Measurements from ENCODE around the gene SORD.
"Not testable (repeated sequence)": the region's sequence is repeated elsewhere in the genome, so short reads cannot be mapped to it uniquely, and the experiment has no call there.

Gene SORD

GRCh38 chr15:45023659-45024225 is 747 bp downstream of the SORD start:
- FAIRE-seq (peak; percentile 79), DNase-seq (ENCODE audit: insufficient read length, low spot score) (no peak)

- not testable (repeated sequence) for DNase-seq (ENCODE audit: insufficient read length, low spot score); FAIRE-seq
Measured at GRCh38 chr15:45024649-45025048, 1.7 kb downstream of the SORD start.

GRCh38 chr15:45025627-45026026 is 2.6 kb downstream of the SORD start:
- FAIRE-seq: peak; percentile 72
- DNase-seq (ENCODE audit: insufficient read length, low spot score): not testable (repeated sequence)

GRCh38 chr15:45026651-45027190 is 3.7 kb downstream of the SORD start:
- no peak for FAIRE-seq
- no peak for DNase-seq (ENCODE audit: insufficient read length, low spot score)

GRCh38 chr15:45027220-45027619 is 4.2 kb downstream of the SORD start:
- no peak for DNase-seq (ENCODE audit: insufficient read length, low spot score)
- FAIRE-seq: peak; percentile 14

GRCh38 chr15:45030743-45031142 is 7.7 kb downstream of the SORD start:
- DNase-seq (ENCODE audit: insufficient read length, low spot score) (no peak), FAIRE-seq (peak; percentile 14)

GRCh38 chr15:45031522-45032028 is 8.6 kb downstream of the SORD start:
- peak; percentile 31 for FAIRE-seq
- not testable (repeated sequence) for DNase-seq (ENCODE audit: insufficient read length, low spot score)

GRCh38 chr15:45032501-45032900 is 9.5 kb downstream of the SORD start:
- FAIRE-seq; DNase-seq (ENCODE audit: insufficient read length, low spot score): not testable (repeated sequence)

- not testable (repeated sequence) for FAIRE-seq; DNase-seq (ENCODE audit: insufficient read length, low spot score)
Measured at GRCh38 chr15:45034087-45034486, 11.1 kb downstream of the SORD start.

- not testable (repeated sequence) for DNase-seq (ENCODE audit: insufficient read length, low spot score); FAIRE-seq
Measured at GRCh38 chr15:45034600-45035375, 11.8 kb downstream of the SORD start.

- FAIRE-seq: peak; percentile 37
Measured at GRCh38 chr15:45036812-45037781, 14.1 kb downstream of the SORD start.

GRCh38 chr15:45037936-45038335 is 14.9 kb downstream of the SORD start:
- FAIRE-seq (no peak), DNase-seq (ENCODE audit: insufficient read length, low spot score) (no peak)

More at GRCh38 chr15:45036812-45037781, 14.1 kb downstream of the SORD start:
- DNase-seq (ENCODE audit: insufficient read length, low spot score): peak; percentile 52

GRCh38 chr15:45040396-45040795 is 17.4 kb downstream of the SORD start:
- not testable (repeated sequence) for DNase-seq (ENCODE audit: insufficient read length, low spot score); FAIRE-seq

GRCh38 chr15:45041538-45041937 is 18.5 kb downstream of the SORD start:
- DNase-seq (ENCODE audit: insufficient read length, low spot score); FAIRE-seq: not testable (repeated sequence)

GRCh38 chr15:45042859-45043258 is 19.9 kb downstream of the SORD start:
- not testable (repeated sequence) for FAIRE-seq; DNase-seq (ENCODE audit: insufficient read length, low spot score)

- not testable (repeated sequence) for DNase-seq (ENCODE audit: insufficient read length, low spot score); FAIRE-seq
Measured at GRCh38 chr15:45044270-45044669, 21.3 kb downstream of the SORD start.

- not testable (repeated sequence) for FAIRE-seq; DNase-seq (ENCODE audit: insufficient read length, low spot score)
Measured at GRCh38 chr15:45048449-45048793, 25.4 kb downstream of the SORD start.

- FAIRE-seq (no peak), DNase-seq (ENCODE audit: insufficient read length, low spot score) (no peak)
Measured at GRCh38 chr15:45048794-45049631, 26.0 kb downstream of the SORD start.

- DNase-seq (ENCODE audit: insufficient read length, low spot score) (no peak), FAIRE-seq (no peak)
Measured at GRCh38 chr15:45050587-45050986, 27.6 kb downstream of the SORD start.
